Activated T-cell treated with anti-CD3 and anti-CD28 coated beads, Interleukin-2, amount 50 U/mL, for 72 hours (primary cell): ENCODE measurements around the gene CFB. TPM values are rescaled to one million over a fixed set of nuclear protein-coding genes. Genes with fewer than 3 reads are reported as not detected.
"Not testable (repeated sequence)": the region's sequence is repeated elsewhere in the genome, so short reads cannot be mapped to it uniquely, and the experiment has no call there.

Source experiments
- ATAC-seq, 2 donors: fragments of 150-1000 bp; cut with Tn5 transposase; replicated peaks in 1 of 2; 2 replicates each; pipeline ENCODE4 v1.10.0; 2021; ENCODE audit warnings: moderate library complexity in 2 of 2, mild to moderate bottlenecking in 1 of 2
- DNase-seq, 2 donors: peaks; one replicate each; pipeline ENCODE4 v3.0.0; 2021 to 2022; ENCODE audit warnings: mixed read lengths in 1 of 2
- H3K27ac Mint-ChIP-seq: one replicate; pipeline ENCODE4 v1.8.0; 2022; ENCODE audit warnings: mild to moderate bottlenecking, moderate library complexity, mixed read lengths
- H3K27me3 Mint-ChIP-seq: one replicate; pipeline ENCODE4 v1.8.0; 2022; ENCODE audit warnings: low read depth, mixed read lengths
- H3K36me3 Mint-ChIP-seq, 2 donors: one replicate each; pipeline ENCODE4 v1.8.0; 2022; ENCODE audit warnings: mixed read lengths in 2 of 2, mild to moderate bottlenecking in 1 of 2; ENCODE audit not compliant: insufficient read depth in 2 of 2
- H3K4me1 Mint-ChIP-seq: one replicate; pipeline ENCODE4 v1.8.0; 2022; ENCODE audit warnings: low read depth, mixed read lengths
- H3K4me3 Mint-ChIP-seq, 2 donors: one replicate each; pipeline ENCODE4 v1.8.0; 2022; ENCODE audit warnings: mild to moderate bottlenecking in 2 of 2, mixed read lengths in 2 of 2, moderate library complexity in 2 of 2
- H3K9me3 Mint-ChIP-seq, 2 donors: one replicate each; pipeline ENCODE4 v1.8.0; 2022; ENCODE audit warnings: mixed read lengths in 2 of 2
- total RNA-seq, 2 donors: library from RNA; stranded (reverse); gene quantifications; one replicate each; pipeline ENCODE4 v1.2.3, GENCODE V29; 2022

CFB gene
- total RNA-seq, 2 donors from 2014 or later = 1.1 to 3.5 TPM

DNA sequence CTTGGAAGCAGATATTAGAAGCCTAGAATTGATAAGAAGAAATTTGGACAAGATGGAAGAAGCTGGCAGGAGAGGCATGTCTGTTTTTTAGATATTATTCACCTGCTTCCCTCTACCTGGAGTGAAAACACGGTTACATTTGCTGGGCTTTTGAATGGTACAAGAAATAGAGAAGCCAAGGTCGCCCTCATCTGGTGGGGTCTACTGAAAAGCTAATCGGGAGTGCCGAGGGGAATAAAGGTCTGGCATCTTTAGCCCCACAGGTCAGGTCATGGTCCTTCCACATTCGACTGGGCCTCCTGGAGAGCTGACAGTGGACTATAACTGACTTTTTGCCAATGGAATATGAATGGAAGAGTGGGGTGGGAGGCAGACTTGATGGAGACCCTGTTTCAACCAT, 23.0 kb upstream of the CFB start:
- Mint-ChIP-seq H3K27ac (no peak overlapping the region), H3K27me3 (no peaks in the 10 kb centered on the region), H3K4me1 (no peaks in the 10 kb centered on the region), H3K36me3 (no peaks in the 10 kb centered on the region), H3K4me3 (no peak overlapping the region), H3K9me3 (no peaks in the 10 kb centered on the region)
- peak; percentile 43 to 47 for ATAC-seq
- DNase-seq = peak; percentile 50 to 52

- H3K27me3 Mint-ChIP-seq = no peaks in the 10 kb centered on the region
- H3K36me3 Mint-ChIP-seq = no peaks in the 10 kb centered on the region
- no peak for ATAC-seq
- H3K4me3 Mint-ChIP-seq = no peak within 1 kb of the TSS
- no peaks in the 10 kb centered on the region for H3K4me1 Mint-ChIP-seq
- no peak within 1 kb of the TSS for H3K27ac Mint-ChIP-seq
- DNase-seq = no peak
- H3K9me3 Mint-ChIP-seq = no peaks in the 10 kb centered on the region
Observed at GRCh38 chr6:31927242-31927862, 18.5 kb upstream of the CFB start, which contains the start of gene C2. TSS of gene C2 (plus strand) at chr6:31927717. CDS start at chr6:31927753, 36 bp downstream.

- no peak for DNase-seq
- H3K27ac Mint-ChIP-seq = no peak overlapping the region
- no peaks in the 10 kb centered on the region for H3K36me3 Mint-ChIP-seq
- H3K4me1 Mint-ChIP-seq = no peaks in the 10 kb centered on the region
- no peak overlapping the region for H3K4me3 Mint-ChIP-seq
- no peaks in the 10 kb centered on the region for H3K27me3 Mint-ChIP-seq
- no peak for ATAC-seq
- no peaks in the 10 kb centered on the region for H3K9me3 Mint-ChIP-seq
Observed at GRCh38 chr6:31927863-31928671, 17.8 kb upstream of the CFB start.

DNA sequence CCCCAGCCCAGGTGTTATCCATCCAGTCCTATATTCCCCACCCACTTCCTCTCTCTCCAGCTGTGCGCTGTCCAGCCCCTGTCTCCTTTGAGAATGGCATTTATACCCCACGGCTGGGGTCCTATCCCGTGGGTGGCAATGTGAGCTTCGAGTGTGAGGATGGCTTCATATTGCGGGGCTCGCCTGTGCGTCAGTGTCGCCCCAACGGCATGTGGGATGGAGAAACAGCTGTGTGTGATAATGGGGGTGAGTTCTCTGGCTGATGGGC, 17.3 kb upstream of the CFB start:
- ATAC-seq = no peak
- H3K9me3 Mint-ChIP-seq = no peaks in the 10 kb centered on the region
- no peak overlapping the region for H3K4me3 Mint-ChIP-seq
- H3K27ac Mint-ChIP-seq = no peak overlapping the region
- no peaks in the 10 kb centered on the region for H3K36me3 Mint-ChIP-seq
- no peaks in the 10 kb centered on the region for H3K4me1 Mint-ChIP-seq
- H3K27me3 Mint-ChIP-seq = no peaks in the 10 kb centered on the region
- DNase-seq = no peak

DNA sequence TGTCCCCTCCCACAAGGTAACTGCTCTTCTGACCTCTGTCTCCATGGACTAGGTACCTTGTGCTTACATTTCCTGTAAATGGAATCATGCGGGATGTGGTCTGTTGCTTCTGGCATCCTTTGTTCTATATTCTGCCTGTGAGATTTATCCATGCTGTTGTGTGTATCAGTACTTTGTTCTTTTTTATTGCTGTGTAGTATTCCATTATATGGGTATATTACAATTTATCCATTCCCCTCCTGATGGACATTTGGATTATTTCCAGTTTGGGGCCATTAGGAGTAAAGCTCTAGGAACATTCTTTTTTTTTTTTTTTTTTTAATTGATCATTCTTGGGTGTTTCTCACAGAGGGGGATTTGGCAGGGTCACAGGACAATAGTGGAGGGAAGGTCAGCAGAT, 14.9 kb upstream of the CFB start:
- Mint-ChIP-seq H3K4me1 (no peaks in the 10 kb centered on the region), H3K9me3 (no peaks in the 10 kb centered on the region), H3K36me3 (no peaks in the 10 kb centered on the region), H3K27ac (no peak overlapping the region), H3K27me3 (no peaks in the 10 kb centered on the region), H3K4me3 (no peak overlapping the region)
- DNase-seq (no peak), ATAC-seq (no peak)

DNA sequence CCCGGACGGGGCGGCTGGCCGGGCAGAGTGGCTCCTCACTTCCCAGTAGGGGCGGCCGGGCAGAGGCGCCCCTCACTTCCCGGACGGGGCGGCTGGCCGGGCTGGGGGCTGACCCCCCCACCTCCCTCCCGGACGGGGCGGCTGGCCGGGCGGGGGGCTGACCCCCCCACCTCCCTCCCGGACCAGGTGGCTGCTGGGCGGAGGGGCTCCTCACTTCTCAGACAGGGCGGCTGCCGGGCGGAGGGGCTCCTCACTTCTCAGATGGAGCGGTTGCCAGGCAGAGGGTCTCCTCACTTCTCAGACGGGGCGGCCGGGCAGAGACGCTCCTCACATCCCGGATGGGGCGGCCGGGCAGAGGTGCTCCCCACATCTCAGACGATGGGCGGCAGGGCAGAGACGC, 13.8 kb upstream of the CFB start:
- H3K4me3 Mint-ChIP-seq, H3K27ac Mint-ChIP-seq, H3K4me1 Mint-ChIP-seq, DNase-seq, H3K36me3 Mint-ChIP-seq, ATAC-seq, H3K9me3 Mint-ChIP-seq, H3K27me3 Mint-ChIP-seq: not testable (repeated sequence)

DNA sequence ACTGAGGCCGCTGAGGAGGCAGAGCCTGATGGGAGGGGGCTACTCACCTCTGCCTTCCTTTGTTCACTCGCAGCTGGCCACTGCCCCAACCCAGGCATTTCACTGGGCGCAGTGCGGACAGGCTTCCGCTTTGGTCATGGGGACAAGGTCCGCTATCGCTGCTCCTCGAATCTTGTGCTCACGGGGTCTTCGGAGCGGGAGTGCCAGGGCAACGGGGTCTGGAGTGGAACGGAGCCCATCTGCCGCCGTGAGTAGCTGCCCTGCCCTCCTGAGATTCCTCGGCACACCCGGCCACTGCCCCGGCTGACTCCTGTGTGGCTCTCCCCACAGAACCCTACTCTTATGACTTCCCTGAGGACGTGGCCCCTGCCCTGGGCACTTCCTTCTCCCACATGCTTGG, 12.4 kb upstream of the CFB start:
- Mint-ChIP-seq H3K4me3 (no peak overlapping the region), H3K9me3 (no peaks in the 10 kb centered on the region), H3K4me1 (no peaks in the 10 kb centered on the region), H3K27me3 (no peaks in the 10 kb centered on the region), H3K27ac (no peak overlapping the region), H3K36me3 (no peaks in the 10 kb centered on the region)
- ATAC-seq (no peak), DNase-seq (no peak)

GRCh38 chr6:31935021-31935420, 10.9 kb upstream of the CFB start:
- no peaks in the 10 kb centered on the region for H3K4me1 Mint-ChIP-seq
- H3K27me3 Mint-ChIP-seq = no peaks in the 10 kb centered on the region
- no peaks in the 10 kb centered on the region for H3K36me3 Mint-ChIP-seq
- ATAC-seq = no peak
- H3K27ac Mint-ChIP-seq = no peak overlapping the region
- no peak for DNase-seq
- H3K4me3 Mint-ChIP-seq = no peak overlapping the region
- no peaks in the 10 kb centered on the region for H3K9me3 Mint-ChIP-seq

DNA sequence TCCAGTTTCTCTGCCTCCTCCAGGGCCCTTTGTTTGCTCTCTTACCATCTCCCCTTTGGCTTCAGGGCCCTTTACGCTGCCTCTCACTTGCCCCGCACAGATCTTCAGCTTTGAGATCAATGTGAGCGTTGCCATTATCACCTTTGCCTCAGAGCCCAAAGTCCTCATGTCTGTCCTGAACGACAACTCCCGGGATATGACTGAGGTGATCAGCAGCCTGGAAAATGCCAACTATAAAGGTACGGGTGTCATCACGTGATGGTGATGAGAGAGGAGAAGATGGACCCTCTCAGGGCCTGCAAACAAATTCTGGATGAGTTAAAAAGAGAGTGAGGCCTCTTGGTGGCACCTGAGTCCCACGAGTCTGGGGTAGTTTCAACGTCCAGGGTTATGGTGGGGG, 10.1 kb upstream of the CFB start:
- no peaks in the 10 kb centered on the region for H3K36me3 Mint-ChIP-seq
- no peaks in the 10 kb centered on the region for H3K9me3 Mint-ChIP-seq
- no peaks in the 10 kb centered on the region for H3K27me3 Mint-ChIP-seq
- DNase-seq = no peak
- H3K4me3 Mint-ChIP-seq = no peak overlapping the region
- H3K4me1 Mint-ChIP-seq = no peaks in the 10 kb centered on the region
- ATAC-seq = no peak
- no peak overlapping the region for H3K27ac Mint-ChIP-seq

- H3K4me3 Mint-ChIP-seq = no peak overlapping the region
- DNase-seq (no peak), ATAC-seq (no peak)
- H3K36me3 Mint-ChIP-seq = no peaks in the 10 kb centered on the region
- H3K27ac Mint-ChIP-seq = no peak overlapping the region
- H3K27me3 Mint-ChIP-seq = peaks cover 17% of the 10 kb centered on the region
- no peaks in the 10 kb centered on the region for H3K9me3 Mint-ChIP-seq
- peaks cover 2% of the 10 kb centered on the region for H3K4me1 Mint-ChIP-seq
Observed at GRCh38 chr6:31940256-31940664, 5.6 kb upstream of the CFB start.

DNA sequence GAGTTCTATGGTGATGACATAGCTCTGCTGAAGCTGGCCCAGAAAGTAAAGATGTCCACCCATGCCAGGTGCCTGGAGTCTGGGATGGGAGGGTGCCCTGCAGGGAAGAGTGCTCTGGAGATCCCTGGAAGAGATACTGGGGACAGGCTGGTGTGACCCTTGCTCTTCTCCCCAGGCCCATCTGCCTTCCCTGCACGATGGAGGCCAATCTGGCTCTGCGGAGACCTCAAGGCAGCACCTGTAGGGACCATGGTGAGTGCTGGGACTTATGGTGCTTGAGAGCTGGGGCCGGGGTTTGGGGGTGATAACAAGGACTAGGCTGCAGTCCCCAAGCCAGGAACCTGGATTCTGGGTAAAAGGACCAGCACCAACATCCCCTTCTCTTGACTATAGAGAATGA, 2.2 kb upstream of the CFB start:
- Mint-ChIP-seq H3K27ac (no peak overlapping the region), H3K4me1 (peaks cover 14% of the 10 kb centered on the region), H3K4me3 (no peak overlapping the region), H3K9me3 (no peaks in the 10 kb centered on the region), H3K27me3 (peaks cover 27% of the 10 kb centered on the region), H3K36me3 (no peaks in the 10 kb centered on the region)
- DNase-seq = no peak
- no peak for ATAC-seq

GRCh38 chr6:31945154-31945506, 765 bp upstream of the CFB start:
- Mint-ChIP-seq H3K4me1 (peaks cover 14% of the 10 kb centered on the region), H3K27me3 (peaks cover 27% of the 10 kb centered on the region), H3K27ac (no peak overlapping the region), H3K36me3 (no peaks in the 10 kb centered on the region), H3K4me3 (no peak overlapping the region), H3K9me3 (no peaks in the 10 kb centered on the region)
- ATAC-seq = no peak
- DNase-seq = no peak

- peaks cover 14% of the 10 kb centered on the region for H3K4me1 Mint-ChIP-seq
- H3K4me3 Mint-ChIP-seq = no peak overlapping the region
- peaks cover 27% of the 10 kb centered on the region for H3K27me3 Mint-ChIP-seq
- DNase-seq (no peak), ATAC-seq (no peak)
- no peak overlapping the region for H3K27ac Mint-ChIP-seq
- no peaks in the 10 kb centered on the region for H3K9me3 Mint-ChIP-seq
- no peaks in the 10 kb centered on the region for H3K36me3 Mint-ChIP-seq
Observed at GRCh38 chr6:31946370-31946885, 533 bp downstream of the CFB start.
